Measurements from ENCODE around the gene PNPLA5. TPM values are rescaled to one million over a fixed set of nuclear protein-coding genes. Genes with fewer than 3 reads are reported as not detected.

Gene PNPLA5, protein sequence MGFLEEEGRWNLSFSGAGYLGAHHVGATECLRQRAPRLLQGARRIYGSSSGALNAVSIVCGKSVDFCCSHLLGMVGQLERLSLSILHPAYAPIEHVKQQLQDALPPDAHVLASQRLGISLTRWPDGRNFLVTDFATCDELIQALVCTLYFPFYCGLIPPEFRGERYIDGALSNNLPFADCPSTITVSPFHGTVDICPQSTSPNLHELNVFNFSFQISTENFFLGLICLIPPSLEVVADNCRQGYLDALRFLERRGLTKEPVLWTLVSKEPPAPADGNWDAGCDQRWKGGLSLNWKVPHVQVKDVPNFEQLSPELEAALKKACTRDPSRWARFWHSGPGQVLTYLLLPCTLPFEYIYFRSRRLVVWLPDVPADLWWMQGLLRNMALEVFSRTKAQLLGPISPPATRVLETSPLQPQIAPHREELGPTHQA
- not detected for polyA plus RNA-seq (2013, experiment 1 of 2)
- not detected for polyA plus RNA-seq (2013, experiment 2 of 2)

DNA sequence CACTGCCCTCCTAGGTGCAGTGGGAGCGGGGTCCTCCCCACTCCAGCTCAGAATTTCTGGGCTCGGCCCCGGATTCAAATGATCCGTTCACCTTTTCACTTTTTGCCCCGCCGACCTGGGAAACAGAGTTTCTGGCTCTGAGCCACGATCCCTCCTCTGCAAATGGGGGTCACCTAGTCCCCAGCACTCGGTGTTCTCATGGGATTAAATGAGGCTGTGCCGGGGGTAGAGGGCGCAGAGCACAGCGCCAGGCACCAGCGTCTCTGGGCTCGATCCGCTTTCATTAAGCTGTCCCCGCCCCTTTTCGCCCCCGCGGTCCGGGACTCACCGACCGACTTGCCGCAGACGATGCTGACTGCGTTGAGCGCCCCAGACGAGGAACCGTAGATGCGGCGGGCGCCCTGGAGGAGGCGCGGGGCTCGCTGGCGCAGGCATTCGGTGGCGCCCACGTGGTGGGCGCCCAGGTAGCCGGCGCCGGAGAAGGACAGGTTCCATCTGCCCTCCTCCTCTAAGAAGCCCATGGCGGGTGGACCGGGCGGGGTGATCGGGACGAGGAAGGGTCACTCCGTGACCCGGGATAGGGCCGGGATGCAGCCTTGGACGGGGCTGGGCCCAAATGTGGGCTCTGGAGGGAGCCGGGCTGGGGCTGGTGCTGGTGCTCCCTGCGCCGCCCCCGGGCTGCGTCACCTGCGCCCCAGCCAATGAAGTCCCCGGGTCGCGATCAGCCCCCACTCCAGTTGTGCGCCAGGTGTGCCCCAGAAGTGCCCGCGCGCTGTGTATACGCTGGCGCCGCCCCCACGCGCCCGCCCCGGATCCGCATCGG lies at the start of gene PNPLA5:
PNPLA5 (minus strand) TSS at position 654 of the 823 bp plus-strand sequence; CDS start at position 521, 133 bp downstream.
- peak within 1 kb of the TSS; percentile 48 for H3K14ac ChIP-seq (ENCODE audit: low read length)
- peak within 1 kb of the TSS; percentile 28 for H2AFZ ChIP-seq (ENCODE audit: low read length)
- peaks cover 16 to 89% (median 39%) of the 10 kb centered on the region in 3 experiments for H3K27me3 ChIP-seq (ENCODE audit: control insufficient read depth in 3 of 3, insufficient read depth in 3 of 3, low read depth in 1 of 3, low read length in 3 of 3)
- no peak within 1 kb of the TSS for H4K8ac ChIP-seq (ENCODE audit: low read depth, low read length)
- no peaks in the 10 kb centered on the region for H3K36me3 ChIP-seq (replicated peaks in 1 of 2; ENCODE audit: control insufficient read depth in 2 of 2, insufficient read depth in 2 of 2, low read length in 2 of 2)
- no peak within 1 kb of the TSS for H2BK120ac ChIP-seq (ENCODE audit: low read depth, low read length)
- peak within 1 kb of the TSS; percentile 69 for H4K91ac ChIP-seq (ENCODE audit: low read depth, low read length, poor library complexity)
- no peaks in the 10 kb centered on the region for H3K79me1 ChIP-seq (ENCODE audit: low read depth, low read length)
- H3K18ac ChIP-seq (ENCODE audit: low read length), result peak within 1 kb of the TSS; percentile 84
- H2BK5ac ChIP-seq (ENCODE audit: low read length), result peak within 1 kb of the TSS; percentile 27
- peak within 1 kb of the TSS in 1 of 2 donors; percentile 65 for H3K4me3 ChIP-seq (ENCODE audit: low read length in 2 of 2)
- H3K4ac ChIP-seq (ENCODE audit: low read length), result no peak within 1 kb of the TSS
- H3K27ac ChIP-seq (replicated peaks; ENCODE audit: low read length), result no peak within 1 kb of the TSS
- DNase-seq (ENCODE audit: low spot score), result no peak
- H3K9me3 ChIP-seq (replicated peaks in 1 of 2; ENCODE audit: control insufficient read depth in 2 of 2, insufficient read depth in 1 of 2, low read depth in 1 of 2, low read length in 2 of 2), result no peaks in the 10 kb centered on the region
- peaks cover 0 to 8% of the 10 kb centered on the region in 2 donors for H3K4me1 ChIP-seq (ENCODE audit: control insufficient read depth in 2 of 2, insufficient read depth in 1 of 2, low read depth in 1 of 2, low read length in 2 of 2)
- H3K23ac ChIP-seq (ENCODE audit: low read depth, low read length, poor library complexity), result peak within 1 kb of the TSS; percentile 69
- no CpG with 5 or more reads among the region's 72 CpGs for whole genome bisulfite sequencing, 2 donors (ENCODE audit: extremely low coverage in 2 of 2, insufficient read length in 2 of 2, insufficient replicate concordance in 1 of 2)
- H2BK15ac ChIP-seq (ENCODE audit: low read length), result peak within 1 kb of the TSS; percentile 23
- peak within 1 kb of the TSS; percentile 33 for H2AK5ac ChIP-seq (ENCODE audit: low read depth, low read length)
- no peak within 1 kb of the TSS for H3K9ac ChIP-seq (ENCODE audit: low read depth, low read length, poor library complexity)
- no peak within 1 kb of the TSS for H2BK12ac ChIP-seq (ENCODE audit: low read length)
- H3K4me2 ChIP-seq (ENCODE audit: insufficient read depth, low read length, poor library complexity, severe bottlenecking), result peak within 1 kb of the TSS; percentile 71

DNA sequence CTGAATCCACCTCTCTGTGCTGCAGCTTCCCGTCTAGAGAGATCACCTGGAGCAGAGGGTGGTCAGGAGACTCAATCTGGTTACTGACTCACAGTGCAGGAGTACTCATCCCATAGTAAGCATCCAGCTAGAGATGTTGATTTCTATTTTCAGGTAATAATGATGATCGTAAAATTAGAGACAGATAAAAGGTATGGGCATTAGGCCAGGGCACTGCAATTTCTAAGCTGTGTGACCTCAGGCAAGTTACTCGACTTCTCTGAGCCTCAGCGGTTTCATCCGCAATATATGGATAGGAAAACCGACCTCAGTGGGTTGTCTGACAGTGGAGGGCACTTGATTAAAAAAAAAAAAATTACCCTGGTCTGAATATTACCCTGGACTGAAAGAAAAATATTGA lies 49.6 kb upstream of the PNPLA5 start:
- no peak overlapping the region for H4K91ac ChIP-seq (ENCODE audit: low read depth, low read length, poor library complexity)
- no peak overlapping the region for H2BK5ac ChIP-seq (ENCODE audit: low read length)
- peaks cover 1 to 5% of the 10 kb centered on the region in 2 donors for H3K4me1 ChIP-seq (ENCODE audit: control insufficient read depth in 2 of 2, insufficient read depth in 1 of 2, low read depth in 1 of 2, low read length in 2 of 2)
- no peaks in the 10 kb centered on the region for H3K27me3 ChIP-seq (ENCODE audit: control insufficient read depth in 3 of 3, insufficient read depth in 3 of 3, low read depth in 1 of 3, low read length in 3 of 3)
- no peak overlapping the region for H2AFZ ChIP-seq (ENCODE audit: low read length)
- H3K4me2 ChIP-seq (ENCODE audit: insufficient read depth, low read length, poor library complexity, severe bottlenecking), result no peak overlapping the region
- H2BK120ac ChIP-seq (ENCODE audit: low read depth, low read length), result no peak overlapping the region
- H2BK12ac ChIP-seq (ENCODE audit: low read length), result no peak overlapping the region
- H3K23ac ChIP-seq (ENCODE audit: low read depth, low read length, poor library complexity), result no peak overlapping the region
- no peak overlapping the region for H2AK5ac ChIP-seq (ENCODE audit: low read depth, low read length)
- no peak for DNase-seq (ENCODE audit: low spot score)
- H3K36me3 ChIP-seq (replicated peaks in 1 of 2; ENCODE audit: control insufficient read depth in 2 of 2, insufficient read depth in 2 of 2, low read length in 2 of 2), result peaks cover 52 to 76% of the 10 kb centered on the region in 2 donors
- no peak overlapping the region for H3K14ac ChIP-seq (ENCODE audit: low read length)
- H3K9me3 ChIP-seq (replicated peaks in 1 of 2; ENCODE audit: control insufficient read depth in 2 of 2, insufficient read depth in 1 of 2, low read depth in 1 of 2, low read length in 2 of 2), result peaks cover 0 to 6% of the 10 kb centered on the region in 2 donors
- no peak overlapping the region for H4K8ac ChIP-seq (ENCODE audit: low read depth, low read length)
- no peak overlapping the region for H3K27ac ChIP-seq (replicated peaks; ENCODE audit: low read length)
- peak overlapping the region in 1 of 2 donors; percentile 47 for H3K4me3 ChIP-seq (ENCODE audit: low read length in 2 of 2)
- H2BK15ac ChIP-seq (ENCODE audit: low read length), result no peak overlapping the region
- H3K9ac ChIP-seq (ENCODE audit: low read depth, low read length, poor library complexity), result no peak overlapping the region
- no peak overlapping the region for H3K4ac ChIP-seq (ENCODE audit: low read length)
- H3K79me1 ChIP-seq (ENCODE audit: low read depth, low read length), result no peaks in the 10 kb centered on the region
- H3K18ac ChIP-seq (ENCODE audit: low read length), result no peak overlapping the region
- no CpG with 5 or more reads among the region's 6 CpGs for WGBS, 2 donors (ENCODE audit: extremely low coverage in 2 of 2, insufficient read length in 2 of 2, insufficient replicate concordance in 1 of 2)

DNA sequence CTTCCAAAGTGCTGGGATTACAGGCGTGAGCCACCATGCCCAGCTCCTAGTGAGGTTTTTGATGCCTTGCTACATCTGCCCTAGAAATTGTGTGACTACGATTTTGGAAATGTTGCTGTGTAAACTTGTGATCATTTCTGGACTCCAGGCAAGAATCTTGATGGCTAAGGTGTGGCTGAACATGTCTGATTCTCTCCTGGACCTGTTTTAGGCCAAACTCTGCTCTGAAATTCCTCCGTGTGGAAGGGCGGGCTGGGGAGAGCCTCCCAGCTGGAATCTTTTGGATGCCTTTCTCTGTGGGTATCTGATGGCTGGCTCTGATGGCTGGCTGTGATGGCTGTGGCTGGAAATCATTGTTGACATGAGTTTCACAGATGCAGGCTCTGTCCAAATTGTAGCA lies 40.0 kb upstream of the PNPLA5 start:
- no peak overlapping the region for H3K27ac ChIP-seq (replicated peaks; ENCODE audit: low read length)
- no peak overlapping the region for H4K91ac ChIP-seq (ENCODE audit: low read depth, low read length, poor library complexity)
- H3K9me3 ChIP-seq (replicated peaks in 1 of 2; ENCODE audit: control insufficient read depth in 2 of 2, insufficient read depth in 1 of 2, low read depth in 1 of 2, low read length in 2 of 2), result no peaks in the 10 kb centered on the region
- H2BK12ac ChIP-seq (ENCODE audit: low read length), result no peak overlapping the region
- no peak overlapping the region for H3K23ac ChIP-seq (ENCODE audit: low read depth, low read length, poor library complexity)
- peaks cover 54 to 74% of the 10 kb centered on the region in 2 donors for H3K36me3 ChIP-seq (replicated peaks in 1 of 2; ENCODE audit: control insufficient read depth in 2 of 2, insufficient read depth in 2 of 2, low read length in 2 of 2)
- peaks cover 5% of the 10 kb centered on the region for H3K79me1 ChIP-seq (ENCODE audit: low read depth, low read length)
- no peak overlapping the region for H3K4me3 ChIP-seq (ENCODE audit: low read length in 2 of 2)
- no peak for DNase-seq (ENCODE audit: low spot score)
- no peaks in the 10 kb centered on the region for H3K27me3 ChIP-seq (ENCODE audit: control insufficient read depth in 3 of 3, insufficient read depth in 3 of 3, low read depth in 1 of 3, low read length in 3 of 3)
- H2AK5ac ChIP-seq (ENCODE audit: low read depth, low read length), result no peak overlapping the region
- no peak overlapping the region for H4K8ac ChIP-seq (ENCODE audit: low read depth, low read length)
- no peak overlapping the region for H3K18ac ChIP-seq (ENCODE audit: low read length)
- no peak overlapping the region for H3K4me2 ChIP-seq (ENCODE audit: insufficient read depth, low read length, poor library complexity, severe bottlenecking)
- H3K4me1 ChIP-seq (ENCODE audit: control insufficient read depth in 2 of 2, insufficient read depth in 1 of 2, low read depth in 1 of 2, low read length in 2 of 2), result no peaks in the 10 kb centered on the region
- no peak overlapping the region for H3K9ac ChIP-seq (ENCODE audit: low read depth, low read length, poor library complexity)
- H2AFZ ChIP-seq (ENCODE audit: low read length), result no peak overlapping the region
- H2BK15ac ChIP-seq (ENCODE audit: low read length), result no peak overlapping the region
- H2BK120ac ChIP-seq (ENCODE audit: low read depth, low read length), result no peak overlapping the region
- H3K14ac ChIP-seq (ENCODE audit: low read length), result no peak overlapping the region
- H2BK5ac ChIP-seq (ENCODE audit: low read length), result no peak overlapping the region
- H3K4ac ChIP-seq (ENCODE audit: low read length), result no peak overlapping the region
- no CpG with 5 or more reads among the region's 4 CpGs for WGBS, 2 donors (ENCODE audit: extremely low coverage in 2 of 2, insufficient read length in 2 of 2, insufficient replicate concordance in 1 of 2)

DNA sequence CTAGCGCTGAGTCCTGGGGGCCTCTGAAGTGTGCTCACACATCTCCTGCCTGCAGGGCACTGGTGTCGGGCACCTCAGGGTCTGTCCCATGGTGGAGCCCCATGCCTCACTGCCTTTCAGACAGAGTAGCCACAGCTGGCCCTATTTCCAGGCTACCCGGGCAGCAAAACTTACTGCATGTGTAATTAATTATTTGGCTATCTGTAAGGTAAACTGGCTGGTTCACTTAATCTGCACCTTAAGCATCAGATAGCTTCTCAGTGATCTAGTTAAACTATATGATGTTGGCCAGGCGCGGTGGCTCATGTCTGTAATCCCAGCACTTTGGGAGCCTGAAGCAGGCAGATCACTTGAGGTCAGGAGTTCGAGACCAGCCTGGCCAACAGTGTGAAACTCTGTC lies 37.1 kb upstream of the PNPLA5 start:
- Histone ChIP-seq H2BK15ac (ENCODE audit: low read length) (no peak overlapping the region), H3K4me3 (ENCODE audit: low read length in 2 of 2) (no peak overlapping the region), H3K14ac (ENCODE audit: low read length) (no peak overlapping the region), H4K8ac (ENCODE audit: low read depth, low read length) (no peak overlapping the region), H3K9ac (ENCODE audit: low read depth, low read length, poor library complexity) (no peak overlapping the region), H2BK12ac (ENCODE audit: low read length) (no peak overlapping the region), H3K27me3 (ENCODE audit: control insufficient read depth in 3 of 3, insufficient read depth in 3 of 3, low read depth in 1 of 3, low read length in 3 of 3) (no peaks in the 10 kb centered on the region), H3K18ac (ENCODE audit: low read length) (no peak overlapping the region), H2BK5ac (ENCODE audit: low read length) (no peak overlapping the region), H2AFZ (ENCODE audit: low read length) (no peak overlapping the region), H3K79me1 (ENCODE audit: low read depth, low read length) (peaks cover 5% of the 10 kb centered on the region), H3K4me2 (ENCODE audit: insufficient read depth, low read length, poor library complexity, severe bottlenecking) (no peak overlapping the region), H2AK5ac (ENCODE audit: low read depth, low read length) (no peak overlapping the region), H3K23ac (ENCODE audit: low read depth, low read length, poor library complexity) (no peak overlapping the region), H3K9me3 (replicated peaks in 1 of 2; ENCODE audit: control insufficient read depth in 2 of 2, insufficient read depth in 1 of 2, low read depth in 1 of 2, low read length in 2 of 2) (no peaks in the 10 kb centered on the region), H3K27ac (replicated peaks; ENCODE audit: low read length) (no peak overlapping the region), H3K4me1 (ENCODE audit: control insufficient read depth in 2 of 2, insufficient read depth in 1 of 2, low read depth in 1 of 2, low read length in 2 of 2) (peaks cover 9 to 13% of the 10 kb centered on the region in 2 donors), H3K36me3 (replicated peaks in 1 of 2; ENCODE audit: control insufficient read depth in 2 of 2, insufficient read depth in 2 of 2, low read length in 2 of 2) (peaks cover 37 to 59% of the 10 kb centered on the region in 2 donors), H3K4ac (ENCODE audit: low read length) (no peak overlapping the region), H4K91ac (ENCODE audit: low read depth, low read length, poor library complexity) (no peak overlapping the region), H2BK120ac (ENCODE audit: low read depth, low read length) (no peak overlapping the region)
- WGBS, 2 donors (ENCODE audit: extremely low coverage in 2 of 2, insufficient read length in 2 of 2, insufficient replicate concordance in 1 of 2), result no CpG with 5 or more reads among the region's 6 CpGs
- DNase-seq (ENCODE audit: low spot score), result no peak

Data from neuronal stem cell (in vitro differentiated cells).